Neuronal stem cell (in vitro differentiated cells): ENCODE data around the gene MTA1.

ENCODE experiments used
- DNase-seq: peaks from one replicate; pipeline ENCODE4 v3.0.0-alpha.2; 2013; ENCODE audit warnings: low spot score
- H2AFZ ChIP-seq: one replicate; pipeline ENCODE4 v1.6.1; 2013; ENCODE audit warnings: mild to moderate bottlenecking, low read length, inconsistent platforms
- H2AK5ac ChIP-seq: 2 replicates; pipeline ENCODE4 v1.6.1; 2013; ENCODE audit warnings: low read depth, mild to moderate bottlenecking, inconsistent platforms, low read length, moderate library complexity, mixed read lengths
- H2BK120ac ChIP-seq: 2 replicates; pipeline ENCODE4 v1.6.1; 2013; ENCODE audit warnings: low read depth, mild to moderate bottlenecking, inconsistent platforms, low read length, moderate library complexity, mixed read lengths
- H2BK12ac ChIP-seq: one replicate; pipeline ENCODE4 v1.6.1; 2013; ENCODE audit warnings: low read length, inconsistent platforms
- H2BK15ac ChIP-seq: 2 replicates; pipeline ENCODE4 v1.6.1; 2013; ENCODE audit warnings: mild to moderate bottlenecking, low read length, inconsistent platforms, mixed read lengths
- H2BK5ac ChIP-seq: one replicate; pipeline ENCODE4 v1.6.1; 2013; ENCODE audit warnings: inconsistent platforms, mild to moderate bottlenecking, low read length, moderate library complexity
- H3K14ac ChIP-seq: one replicate; pipeline ENCODE4 v1.6.1; 2013; ENCODE audit warnings: low read length, inconsistent platforms
- H3K18ac ChIP-seq: 2 replicates; pipeline ENCODE4 v1.6.1; 2013; ENCODE audit warnings: low read length, inconsistent platforms
- H3K23ac ChIP-seq: 2 replicates; pipeline ENCODE4 v1.6.1; 2013; ENCODE audit warnings: low read depth, mild to moderate bottlenecking, mixed read lengths, low read length, inconsistent platforms; ENCODE audit not compliant: poor library complexity
- H3K27ac ChIP-seq: replicated peaks from 3 replicates; pipeline ENCODE4 v1.5.1; 2013; ENCODE audit warnings: low read length, inconsistent platforms
- H3K27me3 ChIP-seq, 3 experiments: 2 replicates each; pipeline ENCODE4 v1.6.1; 2013; ENCODE audit warnings: low read length in 3 of 3, mild to moderate bottlenecking in 2 of 3, inconsistent platforms in 1 of 3, low read depth in 1 of 3, mixed read lengths in 1 of 3, moderate library complexity in 1 of 3; ENCODE audit not compliant: control insufficient read depth in 3 of 3, insufficient read depth in 3 of 3
- H3K36me3 ChIP-seq, 2 donors: replicated peaks in 1 of 2; 2 replicates each; pipeline ENCODE4 v1.6.1; 2013; ENCODE audit warnings: low read length in 2 of 2; ENCODE audit not compliant: control insufficient read depth in 2 of 2, insufficient read depth in 2 of 2
- H3K4ac ChIP-seq: 2 replicates; pipeline ENCODE4 v1.6.1; 2013; ENCODE audit warnings: inconsistent platforms, mild to moderate bottlenecking, low read length, moderate library complexity
- H3K4me1 ChIP-seq, 2 donors: 1 replicate in 1 of 2; 2 replicates in 1 of 2; pipeline ENCODE4 v1.6.1; 2013; ENCODE audit warnings: low read length in 2 of 2, low read depth in 1 of 2; ENCODE audit not compliant: control insufficient read depth in 2 of 2, insufficient read depth in 1 of 2
- H3K4me2 ChIP-seq: one replicate; pipeline ENCODE4 v1.6.1; 2013; ENCODE audit warnings: mild to moderate bottlenecking, low read length, inconsistent platforms; ENCODE audit not compliant: insufficient read depth, poor library complexity, severe bottlenecking
- H3K4me3 ChIP-seq, 2 donors: 2 replicates each; pipeline ENCODE4 v1.5.1; 2013; ENCODE audit warnings: low read length in 2 of 2, mild to moderate bottlenecking in 2 of 2, inconsistent platforms in 1 of 2, moderate library complexity in 1 of 2
- H3K79me1 ChIP-seq: one replicate; pipeline ENCODE4 v1.6.1; 2013; ENCODE audit warnings: low read depth, mild to moderate bottlenecking, inconsistent platforms, low read length, moderate library complexity
- H3K9ac ChIP-seq: one replicate; pipeline ENCODE4 v1.6.1; 2013; ENCODE audit warnings: mild to moderate bottlenecking, low read depth, low read length, inconsistent platforms; ENCODE audit not compliant: poor library complexity
- H3K9me3 ChIP-seq, 2 donors: replicated peaks in 1 of 2; 2 replicates each; pipeline versions ENCODE3 to v1.6.1; 2013; ENCODE audit warnings: low read length in 2 of 2, mild to moderate bottlenecking in 2 of 2, inconsistent platforms in 1 of 2, low read depth in 1 of 2, mixed read lengths in 1 of 2, moderate library complexity in 1 of 2; ENCODE audit not compliant: control insufficient read depth in 2 of 2, insufficient read depth in 1 of 2
- H4K8ac ChIP-seq: one replicate; pipeline ENCODE4 v1.6.1; 2013; ENCODE audit warnings: low read depth, mild to moderate bottlenecking, inconsistent platforms, low read length, moderate library complexity
- H4K91ac ChIP-seq: one replicate; pipeline ENCODE4 v1.6.1; 2013; ENCODE audit warnings: low read length, low read depth, mild to moderate bottlenecking, inconsistent platforms; ENCODE audit not compliant: poor library complexity
- WGBS, 2 donors: extraction: QIAGEN DNeasy Blood & Tissue Kit; methylation state at CpG; one replicate each; pipeline ENCODE4 v1.1.7; 2013; ENCODE audit warnings: missing lambda C conversion rate in 2 of 2, mixed read lengths in 1 of 2; ENCODE audit not compliant: insufficient read length in 2 of 2, insufficient replicate concordance in 1 of 2; ENCODE audit errors: extremely low coverage in 2 of 2; 5-methylcytosine and 5-hydroxymethylcytosine counted together

MTA1 gene

GRCh38 chr14:105478398-105479251 lies 59.0 kb downstream of the MTA1 start:
- no peak overlapping the region for H2BK5ac ChIP-seq
- peaks cover 12% of the 10 kb centered on the region for H3K79me1 ChIP-seq
- no peak overlapping the region for H3K27ac ChIP-seq
- peak overlapping the region; percentile 11 for H3K4me2 ChIP-seq
- no peak overlapping the region for H4K91ac ChIP-seq
- H4K8ac ChIP-seq = no peak overlapping the region
- no peak overlapping the region for H3K4ac ChIP-seq
- WGBS, 2 donors = no CpG with 5 or more reads among the region's 81 CpGs
- no peak overlapping the region for H2AFZ ChIP-seq
- no peak overlapping the region for H2BK15ac ChIP-seq
- H3K4me1 ChIP-seq = peaks cover 41 to 57% of the 10 kb centered on the region in 2 donors
- no peak overlapping the region for H2BK120ac ChIP-seq
- no peak overlapping the region for H3K4me3 ChIP-seq
- peaks cover 0 to 8% of the 10 kb centered on the region in 2 donors for H3K9me3 ChIP-seq
- H3K23ac ChIP-seq = no peak overlapping the region
- peaks cover 0 to 67% (median 33%) of the 10 kb centered on the region in 3 experiments for H3K27me3 ChIP-seq
- H3K18ac ChIP-seq = peak overlapping the region; percentile 89
- H3K14ac ChIP-seq = peak overlapping the region; percentile 89
- H2BK12ac ChIP-seq = peak overlapping the region; percentile 41
- H3K9ac ChIP-seq = peak overlapping the region; percentile 44
- no peak for DNase-seq
- peak overlapping the region; percentile 96 for H2AK5ac ChIP-seq
- H3K36me3 ChIP-seq = no peaks in the 10 kb centered on the region

- H3K36me3 ChIP-seq = no peaks in the 10 kb centered on the region
- peak overlapping the region in 1 of 2 donors; percentile 50 for H3K4me3 ChIP-seq
- H2AK5ac ChIP-seq = peak overlapping the region; percentile 96
- no peak overlapping the region for H4K8ac ChIP-seq
- H2BK120ac ChIP-seq = peak overlapping the region; percentile 24
- peak overlapping the region; percentile 7 for H2BK12ac ChIP-seq
- peak overlapping the region; percentile 83 for H2BK15ac ChIP-seq
- peak overlapping the region; percentile 63 for H3K9ac ChIP-seq
- H3K4me1 ChIP-seq = peaks cover 48 to 63% of the 10 kb centered on the region in 2 donors
- peaks cover 10% of the 10 kb centered on the region for H3K79me1 ChIP-seq
- no CpG with 5 or more reads among the region's 34 CpGs for WGBS, 2 donors
- H3K4ac ChIP-seq = no peak overlapping the region
- H2BK5ac ChIP-seq = no peak overlapping the region
- H3K23ac ChIP-seq = peak overlapping the region; percentile 80
- no peak for DNase-seq
- H4K91ac ChIP-seq = no peak overlapping the region
- peak overlapping the region; percentile 82 for H3K14ac ChIP-seq
- H3K27me3 ChIP-seq = peaks cover 0 to 67% (median 33%) of the 10 kb centered on the region in 3 experiments
- H3K9me3 ChIP-seq = peaks cover 0 to 8% of the 10 kb centered on the region in 2 donors
- H3K18ac ChIP-seq = peak overlapping the region; percentile 44
- H3K4me2 ChIP-seq = no peak overlapping the region
- H2AFZ ChIP-seq = no peak overlapping the region
- H3K27ac ChIP-seq = no peak overlapping the region
These were observed 60.0 kb downstream of the MTA1 start for GRCh38 chr14:105479431-105480158.

- Histone ChIP-seq H3K27me3 (peaks cover 0 to 61% (median 30%) of the 10 kb centered on the region in 3 experiments), H3K4ac (no peak overlapping the region), H2BK15ac (peak overlapping the region; percentile 83), H2BK120ac (peak overlapping the region; percentile 24), H3K36me3 (no peaks in the 10 kb centered on the region), H3K4me3 (no peak overlapping the region), H3K14ac (no peak overlapping the region), H3K4me2 (no peak overlapping the region), H3K27ac (no peak overlapping the region), H3K9ac (no peak overlapping the region), H4K91ac (no peak overlapping the region), H4K8ac (no peak overlapping the region), H2AK5ac (peak overlapping the region; percentile 96), H2AFZ (no peak overlapping the region), H3K23ac (peak overlapping the region; percentile 80), H3K18ac (peak overlapping the region; percentile 6), H3K79me1 (peaks cover 7% of the 10 kb centered on the region), H3K9me3 (peaks cover 0 to 8% of the 10 kb centered on the region in 2 donors), H2BK12ac (peak overlapping the region; percentile 7), H2BK5ac (peak overlapping the region; percentile 82), H3K4me1 (peaks cover 51 to 69% of the 10 kb centered on the region in 2 donors)
- WGBS, 2 donors = no CpG with 5 or more reads among the region's 15 CpGs
- no peak for DNase-seq
These were observed 60.6 kb downstream of the MTA1 start for GRCh38 chr14:105480199-105480746.
